NCI-H146 treated with DMSO at 0.1 percent for 48 hours (cell line): ENCODE data around the gene KLHL17.
"Not testable (repeated sequence)": the region's sequence is repeated elsewhere in the genome, so short reads cannot be mapped to it uniquely, and the experiment has no call there.

ENCODE experiments used
- DNase-seq: peaks from one replicate; lab custom pipeline; 2025; ENCODE audit not compliant: unreplicated experiment; lab: John Stamatoyannopoulos, UW

KLHL17 gene

DNA sequence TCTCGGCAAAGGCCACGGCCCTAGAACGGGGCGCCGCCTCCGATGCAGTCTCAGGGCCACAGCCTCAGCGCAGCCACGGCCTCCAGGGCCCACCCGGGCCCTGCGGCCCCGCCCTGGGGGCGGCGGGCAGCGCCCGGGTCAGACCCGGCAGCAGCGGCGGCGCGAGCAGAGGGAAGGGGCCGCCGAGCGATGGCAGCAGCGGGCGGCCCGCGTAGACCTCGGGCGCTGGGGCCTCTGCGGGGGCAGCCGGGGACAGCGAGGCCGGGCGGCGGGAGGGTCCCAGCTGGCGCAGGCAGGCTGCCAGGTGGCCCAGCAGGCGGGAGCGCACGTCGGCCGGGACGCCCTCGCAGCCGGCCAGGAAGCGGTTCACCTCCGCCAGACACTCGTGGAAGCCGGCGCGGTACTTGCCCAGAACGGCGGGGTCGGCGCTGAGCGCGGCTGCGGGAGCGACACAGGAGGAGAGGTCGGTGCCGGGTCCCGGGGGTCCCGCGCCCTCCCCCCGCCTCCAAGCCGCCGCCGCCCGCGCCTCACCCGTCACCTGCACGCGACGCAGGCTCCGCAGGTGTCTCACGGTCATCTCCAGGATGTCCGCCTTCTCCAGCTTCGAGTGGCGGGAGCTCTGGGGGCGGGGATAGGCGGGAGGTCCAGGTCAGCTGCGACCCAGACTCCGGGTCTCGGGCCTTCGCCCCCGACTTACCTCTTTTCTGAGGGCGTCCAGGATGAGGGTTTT, 38.8 kb downstream of the KLHL17 start:
- no peak for DNase-seq

DNA sequence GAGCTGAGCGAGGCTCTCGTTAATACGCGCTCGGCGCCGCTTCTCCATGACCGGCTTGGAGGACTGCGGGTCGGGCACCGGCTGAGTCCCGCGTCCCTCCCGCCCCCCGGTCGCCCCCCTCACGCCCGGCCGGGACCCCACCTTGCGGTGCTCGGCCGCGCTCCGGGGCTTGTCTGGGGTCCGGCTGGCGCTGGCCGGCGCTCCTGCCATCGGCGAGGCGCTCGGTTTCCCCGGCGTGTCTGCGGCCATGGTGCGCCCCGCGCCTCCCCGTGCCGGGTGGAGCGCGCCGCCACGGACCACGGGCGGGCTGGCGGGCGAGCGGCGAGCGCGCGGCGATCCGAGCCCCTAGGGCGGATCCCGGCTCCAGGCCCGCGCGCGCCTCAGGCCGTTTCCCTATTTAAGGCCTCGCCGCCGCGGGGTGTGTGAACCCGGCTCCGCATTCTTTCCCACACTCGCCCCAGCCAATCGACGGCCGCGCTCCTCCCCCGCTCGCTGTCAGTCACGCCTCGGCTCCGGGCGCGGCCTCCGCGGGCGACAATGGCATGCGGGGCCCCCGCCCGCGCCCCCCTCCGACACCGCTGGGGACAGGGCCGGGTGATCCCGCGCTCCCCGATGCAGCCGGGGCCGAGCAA, 39.5 kb downstream of the KLHL17 start, which contains the start of gene HES4:
Gene HES4, minus strand, starts transcription at position 373 of the 632 bp plus-strand sequence. Its CDS starts 124 bp downstream, at position 249.
- peak; percentile 31 for DNase-seq

DNA sequence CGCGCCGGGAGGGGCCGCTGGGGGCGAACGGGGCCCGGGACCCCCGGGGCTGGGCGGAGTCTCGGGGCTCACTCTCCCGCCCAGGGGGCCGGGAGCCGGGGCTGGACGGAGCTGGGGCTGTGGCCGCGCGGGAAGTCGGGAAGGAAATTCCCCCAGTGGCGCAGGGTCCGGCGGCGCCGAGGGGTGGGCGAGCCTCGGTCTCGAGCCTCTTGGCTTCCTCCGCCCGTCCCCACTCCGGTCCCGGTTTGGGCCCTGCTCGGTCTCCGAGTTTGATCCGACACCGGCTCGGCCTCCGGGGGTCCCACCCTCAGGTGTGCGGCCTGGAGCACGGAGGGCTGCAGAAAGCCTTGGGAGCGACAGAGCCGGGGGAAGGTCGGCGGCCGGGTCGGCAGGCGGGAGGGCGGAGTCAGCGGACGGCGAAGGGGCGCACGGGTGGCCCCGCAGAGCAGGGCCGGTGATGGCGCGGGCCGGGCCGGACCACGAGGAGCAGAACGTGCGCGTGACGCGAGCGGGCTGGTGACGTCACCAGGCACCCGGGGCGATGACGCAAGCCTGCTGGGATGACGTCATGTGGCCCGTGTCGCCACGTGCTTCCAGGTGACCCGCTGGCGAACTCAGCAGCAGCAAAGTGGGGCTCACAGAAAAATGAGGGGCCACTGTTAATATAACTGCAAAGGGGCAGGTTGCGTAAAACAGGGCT, 40.1 kb downstream of the KLHL17 start:
- DNase-seq = no peak

GRCh38 chr1:1001057-1001783, 40.8 kb downstream of the KLHL17 start:
- DNase-seq = no peak

- DNase-seq = no peak
Measured at GRCh38 chr1:1003618-1004419, 43.4 kb downstream of the KLHL17 start.

DNA sequence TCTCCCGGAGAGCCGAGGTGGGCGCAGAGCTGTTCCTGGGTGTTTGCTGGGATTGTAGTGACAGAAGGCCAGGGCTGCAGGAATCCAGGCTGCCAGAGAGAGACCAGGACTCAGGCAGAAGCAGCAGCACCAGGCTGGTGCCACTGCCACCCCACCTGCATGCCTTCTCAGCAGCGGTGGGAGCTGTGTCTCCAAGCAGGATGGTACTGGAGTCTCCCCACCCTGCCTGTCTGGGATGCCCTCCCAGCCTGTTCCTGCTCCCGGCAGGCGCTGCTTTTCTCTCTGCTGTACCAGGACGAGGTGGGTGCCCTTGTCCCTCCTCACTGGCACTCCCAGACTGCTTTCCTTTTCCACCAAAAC, 44.0 kb downstream of the KLHL17 start:
- DNase-seq = no peak

GRCh38 chr1:1004780-1005697, 44.7 kb downstream of the KLHL17 start:
- no peak for DNase-seq

DNA sequence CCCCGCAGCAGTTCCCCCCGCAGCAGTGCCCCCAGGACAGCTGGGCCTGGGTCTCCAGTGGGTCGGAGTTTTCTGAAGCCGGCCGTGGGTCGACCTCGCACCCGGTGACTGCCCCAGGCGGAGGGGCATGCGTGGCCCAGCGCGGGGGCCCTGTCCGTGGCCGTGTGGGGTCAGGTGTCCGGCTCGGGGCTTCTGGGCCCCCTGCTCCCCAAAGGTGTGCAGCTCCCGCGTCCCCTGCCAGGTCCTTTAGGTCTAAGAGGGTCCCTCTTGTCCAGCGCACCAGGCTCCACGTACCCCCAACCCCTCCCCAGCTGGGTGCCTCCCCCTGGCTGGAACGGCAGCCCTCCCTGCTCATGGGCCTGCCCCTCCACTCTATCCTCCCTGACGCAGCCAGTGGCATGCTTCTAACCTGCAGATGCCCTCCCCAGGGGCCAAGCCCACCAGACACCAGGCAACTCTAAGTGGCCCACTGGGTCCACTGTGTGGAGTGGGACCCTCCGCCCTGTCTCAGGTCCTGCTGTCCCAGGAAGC, 45.5 kb downstream of the KLHL17 start:
- DNase-seq = no peak

DNA sequence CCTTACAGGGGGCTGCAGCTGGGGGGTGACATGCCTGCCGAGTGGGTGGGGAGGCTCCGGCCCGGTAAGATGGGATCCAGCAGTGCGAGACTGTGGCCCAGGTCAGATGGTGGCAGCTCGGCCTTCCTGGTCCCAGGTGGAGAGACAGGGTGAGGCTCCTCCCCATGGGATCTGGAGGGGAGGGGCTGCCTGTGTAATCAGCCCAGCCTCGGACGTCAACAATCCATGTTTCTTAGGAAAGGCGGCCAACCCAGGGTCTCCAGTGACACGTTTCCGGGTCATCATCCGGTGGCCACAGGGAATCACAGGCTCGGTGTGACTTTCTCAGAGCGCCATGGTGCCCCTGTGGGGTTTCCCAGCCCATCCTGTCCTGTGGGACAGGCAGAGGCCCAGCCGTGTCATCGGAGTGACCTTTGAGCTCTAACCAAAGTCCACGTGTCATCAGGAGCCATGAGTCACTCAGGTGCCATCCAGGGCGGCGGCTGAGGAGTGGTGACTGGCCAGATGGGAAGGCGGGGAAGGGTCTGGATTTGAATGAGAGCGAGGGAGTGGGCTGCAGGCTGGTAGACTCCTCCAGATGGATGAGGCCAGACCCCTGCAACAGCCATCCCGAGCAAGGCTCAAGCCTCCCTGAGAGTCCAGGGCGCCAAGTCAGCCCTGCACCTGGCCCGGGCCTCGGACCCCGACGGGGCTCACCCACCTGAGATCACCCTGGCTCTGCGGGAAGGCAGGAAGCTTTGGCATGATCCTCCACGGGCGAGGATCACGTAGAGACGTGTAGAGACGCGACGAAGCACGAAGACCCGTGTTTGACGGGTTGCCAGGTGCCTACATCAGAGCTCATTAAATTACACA, 46.1 kb downstream of the KLHL17 start:
- no peak for DNase-seq

- DNase-seq = not testable (repeated sequence)
Measured at GRCh38 chr1:1010131-1010530, 49.7 kb downstream of the KLHL17 start.

DNA sequence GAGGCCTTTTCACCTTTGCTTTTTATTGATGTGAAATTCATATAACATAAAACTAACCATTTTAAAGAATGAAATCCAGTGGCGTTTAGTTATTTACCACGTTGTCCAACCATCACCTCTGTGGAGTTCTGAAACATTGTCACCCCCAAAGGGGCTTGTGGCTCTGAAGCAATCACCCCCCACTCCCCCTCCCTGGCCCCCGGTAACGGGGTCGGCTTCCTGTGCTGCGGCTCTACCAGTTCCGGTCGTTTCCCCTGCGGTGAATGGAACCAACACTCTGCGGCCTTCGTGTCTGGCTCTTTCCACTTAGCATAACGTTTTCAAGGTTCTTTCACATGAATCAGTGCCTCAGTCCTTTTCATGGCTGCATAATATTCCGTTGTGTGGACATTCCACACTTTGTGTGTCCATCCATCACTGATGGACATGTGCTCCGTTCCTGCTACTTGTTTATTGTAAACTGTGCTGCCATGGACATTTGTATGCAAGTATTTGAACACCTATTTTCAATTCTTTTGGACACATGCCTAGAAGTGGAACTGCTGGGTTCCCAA, 51.1 kb downstream of the KLHL17 start:
- DNase-seq = no peak

- DNase-seq = not testable (repeated sequence)
Measured at GRCh38 chr1:1012736-1013104, 52.3 kb downstream of the KLHL17 start.

GRCh38 chr1:1013105-1013921, 52.9 kb downstream of the KLHL17 start, which contains the start of gene ISG15:
TSS of gene ISG15 (plus strand) at chr1:1013497. CDS start at chr1:1013574, 77 bp downstream.
- no peak for DNase-seq

- no peak for DNase-seq
Measured at GRCh38 chr1:1013922-1014648, 53.7 kb downstream of the KLHL17 start.

DNA sequence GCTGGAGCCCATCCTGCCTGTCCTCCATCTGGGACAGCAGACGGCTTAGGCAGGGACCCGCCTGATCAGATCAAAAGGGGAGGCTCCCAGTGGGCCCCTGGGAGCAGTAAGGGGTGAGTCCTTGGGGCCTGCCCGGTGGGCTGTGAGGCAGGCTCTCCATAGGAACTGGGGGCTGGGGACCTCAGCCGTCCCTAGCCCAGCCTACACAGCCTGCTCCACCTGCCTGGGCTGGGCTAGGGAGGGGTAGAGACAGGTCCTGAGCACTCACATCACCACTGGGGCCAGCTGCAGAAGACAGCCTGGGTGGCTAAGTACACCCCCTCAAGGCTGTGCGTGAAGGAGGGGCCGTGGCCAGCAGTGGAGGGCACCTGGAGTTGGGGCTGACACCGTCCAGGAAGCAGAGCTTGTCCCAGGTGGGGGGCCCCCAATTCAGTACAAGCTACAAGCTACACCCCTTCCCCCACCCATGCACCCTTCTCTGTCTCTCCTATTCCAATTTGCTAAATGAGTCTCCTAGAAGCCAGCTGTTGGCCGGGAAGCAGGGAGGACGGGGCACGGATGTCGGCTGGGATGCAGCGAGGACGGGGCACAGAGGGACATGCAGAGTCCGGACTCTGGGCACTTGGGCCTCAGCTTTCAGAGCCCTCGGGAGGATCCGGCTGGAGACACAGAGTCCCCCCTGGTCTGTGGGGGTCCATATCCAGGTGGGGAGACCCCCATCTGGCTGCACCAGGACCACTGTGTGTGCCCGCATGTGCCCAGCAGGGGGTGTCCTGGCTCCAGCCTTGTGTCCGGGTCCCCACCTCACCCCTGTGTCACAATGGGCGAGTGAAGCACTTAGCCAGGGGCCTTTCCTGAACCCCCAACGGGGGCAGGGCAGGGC, 54.7 kb downstream of the KLHL17 start:
- DNase-seq = no peak
